Esophagus squamous epithelium (tissue), 4 donors: ENCODE data around the gene PPP2R5C.
"Not testable (repeated sequence)": the region's sequence is repeated elsewhere in the genome, so short reads cannot be mapped to it uniquely, and the experiment has no call there.

Experiments
- POLR2A ChIP-seq, 4 donors: fragments of 450-650 bp; IDR thresholded peaks; one replicate each; pipeline ENCODE4 v1.6.1; 2017; ENCODE audit warnings: antibody characterized with exemption in 4 of 4, mild to moderate bottlenecking in 4 of 4, moderate library complexity in 3 of 4
- TF ChIP-seq, protein P1 (sequence below), 6 experiments: fragments of 450-650 bp in 4 of 6; fragments of 200-600 bp in 2 of 6; sonication (generic) in 2 of 6; IDR thresholded peaks; one replicate each; pipeline ENCODE4 v1.5.1; 2016 to 2019; ENCODE audit warnings: antibody characterized with exemption in 6 of 6, mild to moderate bottlenecking in 4 of 6, moderate library complexity in 4 of 6

DNA sequence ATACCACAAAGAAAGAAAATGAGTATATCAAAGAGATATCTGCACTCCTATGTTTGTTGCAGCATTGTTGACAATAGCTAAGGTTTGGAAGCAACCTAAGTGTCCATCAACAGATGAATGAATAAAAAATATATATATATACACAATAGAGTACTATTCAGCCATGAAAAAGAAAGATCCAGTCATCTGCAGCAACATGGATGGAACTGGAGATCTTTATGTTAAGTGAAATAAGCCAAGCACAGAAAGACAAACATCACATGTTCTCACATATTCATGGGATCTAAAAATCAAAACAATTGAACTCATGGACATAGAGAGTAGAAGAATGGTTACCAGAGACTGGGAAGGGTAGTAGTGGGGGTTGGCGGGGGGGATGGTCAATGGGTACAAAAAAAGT, 42.9 kb downstream of the PPP2R5C start:
- TF ChIP-seq, protein P1, sequence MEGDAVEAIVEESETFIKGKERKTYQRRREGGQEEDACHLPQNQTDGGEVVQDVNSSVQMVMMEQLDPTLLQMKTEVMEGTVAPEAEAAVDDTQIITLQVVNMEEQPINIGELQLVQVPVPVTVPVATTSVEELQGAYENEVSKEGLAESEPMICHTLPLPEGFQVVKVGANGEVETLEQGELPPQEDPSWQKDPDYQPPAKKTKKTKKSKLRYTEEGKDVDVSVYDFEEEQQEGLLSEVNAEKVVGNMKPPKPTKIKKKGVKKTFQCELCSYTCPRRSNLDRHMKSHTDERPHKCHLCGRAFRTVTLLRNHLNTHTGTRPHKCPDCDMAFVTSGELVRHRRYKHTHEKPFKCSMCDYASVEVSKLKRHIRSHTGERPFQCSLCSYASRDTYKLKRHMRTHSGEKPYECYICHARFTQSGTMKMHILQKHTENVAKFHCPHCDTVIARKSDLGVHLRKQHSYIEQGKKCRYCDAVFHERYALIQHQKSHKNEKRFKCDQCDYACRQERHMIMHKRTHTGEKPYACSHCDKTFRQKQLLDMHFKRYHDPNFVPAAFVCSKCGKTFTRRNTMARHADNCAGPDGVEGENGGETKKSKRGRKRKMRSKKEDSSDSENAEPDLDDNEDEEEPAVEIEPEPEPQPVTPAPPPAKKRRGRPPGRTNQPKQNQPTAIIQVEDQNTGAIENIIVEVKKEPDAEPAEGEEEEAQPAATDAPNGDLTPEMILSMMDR (IDR thresholded peaks at IDR 0.05): not testable (repeated sequence)
- TF ChIP-seq POLR2A (IDR thresholded peaks at IDR 0.05): not testable (repeated sequence)
